ENCODE measurements around the gene LRRTM4.

LRRTM4 gene

DNA sequence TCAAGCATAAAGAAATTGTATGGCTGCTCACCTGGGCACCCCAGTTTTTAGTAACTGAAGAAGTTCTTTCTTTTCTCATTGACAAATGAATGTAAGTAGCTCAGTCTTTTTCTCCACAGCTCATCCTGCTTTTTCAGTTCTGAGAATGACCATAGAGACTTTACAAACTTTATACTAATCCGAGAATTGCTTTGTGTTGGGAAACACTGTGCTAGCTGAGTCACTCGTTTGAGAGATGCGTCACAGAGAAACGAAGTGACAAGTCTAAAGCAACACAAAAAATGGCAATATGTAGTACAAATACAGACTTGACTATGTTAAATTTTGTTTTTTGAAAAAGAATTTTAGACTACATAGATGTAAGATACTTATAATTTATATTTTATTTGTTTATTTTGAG, 9.0 kb downstream of the LRRTM4 start:
- H3K4me2 ChIP-seq (ENCODE audit: low read length) = no peak overlapping the region
- H3K9ac ChIP-seq (ENCODE audit: low read length) = no peak overlapping the region
- no peaks in the 10 kb centered on the region for H3K79me2 ChIP-seq (ENCODE audit: low read length)
- H2AFZ ChIP-seq (ENCODE audit: low read depth, low read length) = no peak overlapping the region
- H3K27ac ChIP-seq (ENCODE audit: low read length) = no peak overlapping the region
- no peaks in the 10 kb centered on the region for H3K36me3 ChIP-seq (replicated peaks; ENCODE audit: low read depth, low read length)
- no peaks in the 10 kb centered on the region for H3K4me1 ChIP-seq (ENCODE audit: low read length)
- no peak overlapping the region for H3K4me3 ChIP-seq (ENCODE audit: low read length)
- no peaks in the 10 kb centered on the region for H3K27me3 ChIP-seq (ENCODE audit: low read depth, low read length)
- no peaks in the 10 kb centered on the region for H4K20me1 ChIP-seq (ENCODE audit: insufficient read depth, low read length)
- no peak for TF ChIP-seq EZH2phosphoT487 (IDR thresholded peaks at IDR 0.05; ENCODE audit: low read depth)
- no peak for TF ChIP-seq CTCF (IDR thresholded peaks at IDR 0.05; ENCODE audit: low read depth, low read length)
- no peaks in the 10 kb centered on the region for H3K9me3 ChIP-seq (ENCODE audit: insufficient read depth, low read length)

DNA sequence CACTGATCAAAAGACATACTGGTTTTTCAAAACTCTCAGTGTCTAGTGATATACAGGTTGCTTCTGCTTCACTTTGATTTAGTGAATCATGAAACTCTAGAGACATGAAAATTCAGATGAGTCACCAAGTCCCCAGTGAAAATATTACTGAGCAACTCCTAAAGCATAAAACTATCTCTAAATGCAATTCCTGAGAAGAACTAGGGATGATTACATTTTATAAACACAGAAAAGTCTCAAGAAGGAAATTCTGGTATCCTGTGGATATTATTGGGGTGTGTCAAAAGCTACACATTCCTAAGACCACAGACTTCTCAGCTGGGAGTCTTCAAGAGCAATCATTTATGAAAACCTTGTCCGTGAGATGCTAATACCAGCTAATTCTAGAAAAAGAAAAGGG, 9.7 kb downstream of the LRRTM4 start:
- Histone ChIP-seq H3K36me3 (replicated peaks; ENCODE audit: low read depth, low read length) (no peaks in the 10 kb centered on the region), H2AFZ (ENCODE audit: low read depth, low read length) (no peak overlapping the region), H3K9ac (ENCODE audit: low read length) (no peak overlapping the region), H3K9me3 (ENCODE audit: insufficient read depth, low read length) (no peaks in the 10 kb centered on the region), H3K4me3 (ENCODE audit: low read length) (no peak overlapping the region), H3K27me3 (ENCODE audit: low read depth, low read length) (no peaks in the 10 kb centered on the region), H3K27ac (ENCODE audit: low read length) (no peak overlapping the region), H3K4me1 (ENCODE audit: low read length) (no peaks in the 10 kb centered on the region), H3K4me2 (ENCODE audit: low read length) (no peak overlapping the region), H3K79me2 (ENCODE audit: low read length) (no peaks in the 10 kb centered on the region), H4K20me1 (ENCODE audit: insufficient read depth, low read length) (no peaks in the 10 kb centered on the region)
- no peak for TF ChIP-seq CTCF (IDR thresholded peaks at IDR 0.05; ENCODE audit: low read depth, low read length)
- no peak for TF ChIP-seq EZH2phosphoT487 (IDR thresholded peaks at IDR 0.05; ENCODE audit: low read depth)

DNA sequence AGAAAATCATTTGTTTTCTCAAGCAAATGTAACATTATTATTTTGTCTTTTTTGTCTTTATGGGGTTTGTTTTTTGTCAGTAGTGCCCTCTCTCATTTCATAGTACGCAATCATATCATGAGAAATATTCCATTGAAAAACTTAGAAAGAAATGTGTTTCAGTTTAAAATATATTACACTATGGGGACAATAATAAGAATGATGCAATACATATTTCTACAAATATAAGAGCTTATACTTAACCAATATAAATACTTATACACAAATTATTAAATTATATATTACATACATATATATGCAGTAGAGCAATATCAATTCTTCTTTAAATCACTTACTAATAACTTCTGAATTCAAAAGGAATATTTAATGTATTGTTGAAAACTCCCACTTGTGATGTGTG, 13.7 kb downstream of the LRRTM4 start:
- H3K4me2 ChIP-seq (ENCODE audit: low read length) = no peak overlapping the region
- H3K79me2 ChIP-seq (ENCODE audit: low read length) = no peaks in the 10 kb centered on the region
- H3K9ac ChIP-seq (ENCODE audit: low read length) = no peak overlapping the region
- no peak overlapping the region for H3K4me3 ChIP-seq (ENCODE audit: low read length)
- no peak overlapping the region for H3K27ac ChIP-seq (ENCODE audit: low read length)
- no peak for TF ChIP-seq CTCF (IDR thresholded peaks at IDR 0.05; ENCODE audit: low read depth, low read length)
- TF ChIP-seq EZH2phosphoT487 (IDR thresholded peaks at IDR 0.05; ENCODE audit: low read depth) = no peak
- H2AFZ ChIP-seq (ENCODE audit: low read depth, low read length) = peak overlapping the region; percentile 31; the same call in 1 of the 2 replicates
- no peaks in the 10 kb centered on the region for H3K4me1 ChIP-seq (ENCODE audit: low read length)
- H4K20me1 ChIP-seq (ENCODE audit: insufficient read depth, low read length) = no peaks in the 10 kb centered on the region
- no peaks in the 10 kb centered on the region for H3K27me3 ChIP-seq (ENCODE audit: low read depth, low read length)
- H3K9me3 ChIP-seq (ENCODE audit: insufficient read depth, low read length) = no peaks in the 10 kb centered on the region
- H3K36me3 ChIP-seq (replicated peaks; ENCODE audit: low read depth, low read length) = no peaks in the 10 kb centered on the region

DNA sequence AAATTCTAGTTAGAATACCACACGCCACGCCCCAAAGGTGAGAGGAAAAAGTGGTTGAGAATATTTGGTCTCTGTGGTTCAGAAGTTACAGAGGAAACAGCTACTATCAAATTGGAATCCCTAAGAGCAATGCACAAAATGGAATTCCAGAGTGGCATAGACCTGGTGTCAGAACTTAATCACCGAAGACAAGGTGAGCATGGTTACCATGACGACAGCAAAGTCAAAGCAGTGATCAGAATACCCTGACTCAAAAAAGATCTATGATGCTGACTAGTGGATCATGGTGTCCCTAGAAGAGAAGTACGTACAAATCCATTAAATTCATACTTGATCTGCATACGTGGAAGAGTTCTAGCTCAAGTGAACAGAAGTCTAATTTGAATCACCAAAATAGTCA, 14.5 kb downstream of the LRRTM4 start:
- no peaks in the 10 kb centered on the region for H4K20me1 ChIP-seq (ENCODE audit: insufficient read depth, low read length)
- H3K4me2 ChIP-seq (ENCODE audit: low read length) = no peak overlapping the region
- H3K9me3 ChIP-seq (ENCODE audit: insufficient read depth, low read length) = no peaks in the 10 kb centered on the region
- 0 out of 2 replicates have a peak overlapping the region, but pooled peaks have one; percentile 31 for H2AFZ ChIP-seq (ENCODE audit: low read depth, low read length)
- H3K27me3 ChIP-seq (ENCODE audit: low read depth, low read length) = no peaks in the 10 kb centered on the region
- no peak overlapping the region for H3K9ac ChIP-seq (ENCODE audit: low read length)
- H3K79me2 ChIP-seq (ENCODE audit: low read length) = no peaks in the 10 kb centered on the region
- no peaks in the 10 kb centered on the region for H3K4me1 ChIP-seq (ENCODE audit: low read length)
- no peaks in the 10 kb centered on the region for H3K36me3 ChIP-seq (replicated peaks; ENCODE audit: low read depth, low read length)
- TF ChIP-seq CTCF (IDR thresholded peaks at IDR 0.05; ENCODE audit: low read depth, low read length) (no peak), EZH2phosphoT487 (IDR thresholded peaks at IDR 0.05; ENCODE audit: low read depth) (no peak)
- no peak overlapping the region for H3K27ac ChIP-seq (ENCODE audit: low read length)
- no peak overlapping the region for H3K4me3 ChIP-seq (ENCODE audit: low read length)

All from OCI-LY3 (cell line).